ENCODE results near the gene IDUA.
"Not testable (repeated sequence)": the region's sequence is repeated elsewhere in the genome, so short reads cannot be mapped to it uniquely, and the experiment has no call there.

The IDUA gene

GRCh38 chr4:1046581-1047011 is 59.8 kb downstream of the IDUA start:
- DNase-seq (ENCODE audit: low spot score): peak; percentile 16

GRCh38 chr4:1047106-1047975 is 60.5 kb downstream of the IDUA start:
- DNase-seq (ENCODE audit: low spot score): peak; percentile 31

DNA sequence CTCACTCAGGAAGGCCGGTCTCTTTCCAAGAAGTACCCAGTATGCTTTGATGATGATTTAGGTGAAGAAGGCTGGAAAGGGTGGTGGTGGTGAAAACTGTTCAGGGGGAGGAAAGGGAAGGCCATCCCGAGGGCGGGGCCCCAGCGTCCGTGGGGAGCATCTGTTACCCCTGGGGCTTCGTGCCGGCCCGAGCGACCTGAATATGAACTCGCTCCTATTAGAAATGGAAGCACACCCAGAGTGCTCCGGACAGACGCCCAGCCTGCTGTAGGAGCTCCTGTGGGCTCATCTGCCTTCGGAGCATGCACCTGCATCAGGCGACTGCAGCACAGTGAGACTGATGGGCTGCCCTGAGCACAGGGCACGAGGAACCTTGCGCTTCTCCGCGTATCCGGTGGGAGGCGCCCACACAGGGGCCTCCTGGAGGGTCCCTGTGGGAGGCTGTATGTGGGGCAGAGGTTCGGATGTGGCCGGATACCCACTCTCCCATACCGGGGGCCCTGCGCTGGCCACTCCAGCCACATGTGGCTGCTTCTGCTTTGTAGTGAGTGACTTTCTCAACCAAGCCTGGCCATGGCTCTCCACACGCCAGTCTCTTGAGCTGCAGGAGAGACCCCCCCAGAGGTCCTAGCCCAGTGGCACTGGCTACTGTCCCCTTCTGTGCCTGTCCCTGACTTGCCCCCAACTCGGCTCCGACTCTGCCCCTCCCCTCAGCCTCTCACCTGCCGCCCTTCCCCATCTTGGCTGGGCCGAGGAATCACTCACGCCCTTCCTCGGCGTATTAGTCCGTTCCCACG is 61.3 kb downstream of the IDUA start:
- DNase-seq (ENCODE audit: low spot score): no peak

GRCh38 chr4:1048773-1049590 is 62.1 kb downstream of the IDUA start:
- no peak for DNase-seq (ENCODE audit: low spot score)

GRCh38 chr4:1049591-1049905 is 62.7 kb downstream of the IDUA start:
- no peak for DNase-seq (ENCODE audit: low spot score)

DNA sequence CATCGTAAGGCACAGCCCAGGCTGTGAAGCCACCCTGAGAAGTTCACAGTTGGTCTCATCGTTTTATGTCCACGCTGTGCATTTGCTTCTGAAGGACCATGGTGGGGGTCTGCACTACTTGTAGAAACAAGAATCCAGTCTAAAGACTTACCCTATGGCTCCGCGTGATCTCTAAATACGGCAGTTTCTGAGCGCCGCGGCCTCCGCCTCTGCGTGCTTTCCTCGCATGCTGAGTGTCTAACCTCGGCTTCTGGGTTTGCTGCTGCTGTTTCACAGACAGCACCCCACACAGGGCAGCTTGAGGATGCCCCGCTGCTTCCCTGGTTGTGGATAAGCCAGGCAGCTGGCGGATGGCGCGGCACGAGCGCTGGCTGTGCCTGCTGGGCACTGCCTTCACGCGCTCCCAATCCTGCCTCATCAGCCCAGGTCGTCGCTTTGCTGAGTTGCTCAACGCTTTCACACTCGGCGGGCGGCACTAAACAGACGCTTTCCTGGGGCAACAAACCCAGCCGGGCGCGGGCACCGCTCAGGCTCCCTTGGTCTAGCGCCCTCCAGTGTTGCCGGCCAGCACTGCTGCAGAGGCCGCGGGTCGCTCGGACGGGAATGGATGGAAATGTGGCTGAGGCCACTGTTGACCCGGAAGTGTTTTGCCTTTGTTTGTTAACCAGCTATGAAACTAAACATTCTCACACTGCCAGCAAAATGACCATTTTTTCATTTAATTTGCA is 63.8 kb downstream of the IDUA start:
- DNase-seq (ENCODE audit: low spot score): no peak

DNA sequence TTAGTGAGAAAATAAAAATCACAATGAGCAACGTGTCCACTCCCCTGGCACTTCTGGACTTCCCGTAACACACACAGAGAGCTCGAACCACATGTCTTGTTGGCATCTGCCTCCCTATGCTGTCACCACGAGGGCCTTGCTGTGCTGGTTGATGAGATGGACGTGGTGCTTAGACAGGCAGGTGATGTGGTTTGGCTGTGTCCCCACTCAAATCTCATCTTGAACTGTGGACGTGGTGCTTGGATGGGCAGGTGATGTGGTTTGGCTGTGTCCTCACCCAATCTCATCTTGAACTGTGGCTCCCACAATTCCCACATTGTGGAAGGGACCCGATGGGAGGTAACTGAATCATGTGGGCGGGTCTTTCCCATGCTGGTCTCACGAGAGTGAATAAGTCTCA is 64.6 kb downstream of the IDUA start:
- DNase-seq (ENCODE audit: low spot score): no peak

- DNase-seq (ENCODE audit: low spot score): no peak
Observed at GRCh38 chr4:1052231-1052671, 65.4 kb downstream of the IDUA start.

GRCh38 chr4:1053080-1053661 is 66.3 kb downstream of the IDUA start:
- DNase-seq (ENCODE audit: low spot score): no peak

DNA sequence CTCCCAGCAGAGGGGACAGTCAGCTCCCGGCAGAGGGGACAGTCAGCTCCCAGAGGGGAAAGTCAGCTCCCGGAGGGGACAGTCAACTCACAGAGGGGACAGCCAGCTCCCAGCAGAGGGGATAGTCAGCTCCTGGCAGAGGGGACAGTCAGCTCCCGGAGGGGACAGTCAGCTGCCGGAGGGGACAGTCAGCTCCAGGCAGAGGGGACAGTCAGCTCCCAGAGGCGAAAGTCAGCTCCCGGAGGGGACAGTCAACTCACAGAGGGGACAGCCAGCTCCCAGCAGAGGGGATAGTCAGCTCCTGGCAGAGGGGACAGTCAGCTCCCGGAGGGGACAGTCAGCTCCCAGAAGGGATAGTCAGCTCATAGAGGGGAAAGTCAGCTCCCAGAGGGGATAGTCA is 67.0 kb downstream of the IDUA start:
- DNase-seq (ENCODE audit: low spot score): not testable (repeated sequence)

All from NAMALWA (cell line).